NCI-H82 (cell line): ENCODE results near the gene MRM2.
A peak's percentile ranks its signal among the peaks of the same experiment; 100 is the strongest.

Experiments
- DNase-seq: peaks from one replicate; lab custom pipeline; 2025; lab: John Stamatoyannopoulos, UW

Gene MRM2

DNA sequence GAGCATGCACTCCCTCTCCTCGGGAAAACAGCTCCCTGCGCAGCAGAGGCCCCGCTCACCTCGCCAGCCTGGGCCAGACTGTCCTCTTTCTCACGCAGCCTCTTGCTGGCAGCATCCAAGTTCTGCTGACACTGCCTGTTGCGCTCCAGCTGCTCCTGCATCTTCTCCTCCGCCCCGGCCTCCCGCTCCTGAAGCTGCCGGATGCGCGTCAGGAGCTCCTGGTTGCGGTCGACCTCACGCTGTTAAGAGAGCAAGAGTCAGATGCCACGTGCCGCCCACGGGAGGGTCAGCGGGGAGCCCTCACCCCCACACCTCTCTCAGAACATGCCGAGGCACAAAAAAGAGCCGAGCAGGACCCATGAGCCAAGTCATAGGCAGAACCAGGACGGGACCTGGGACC, 19.5 kb downstream of the MRM2 start:
- no peak for DNase-seq

DNA sequence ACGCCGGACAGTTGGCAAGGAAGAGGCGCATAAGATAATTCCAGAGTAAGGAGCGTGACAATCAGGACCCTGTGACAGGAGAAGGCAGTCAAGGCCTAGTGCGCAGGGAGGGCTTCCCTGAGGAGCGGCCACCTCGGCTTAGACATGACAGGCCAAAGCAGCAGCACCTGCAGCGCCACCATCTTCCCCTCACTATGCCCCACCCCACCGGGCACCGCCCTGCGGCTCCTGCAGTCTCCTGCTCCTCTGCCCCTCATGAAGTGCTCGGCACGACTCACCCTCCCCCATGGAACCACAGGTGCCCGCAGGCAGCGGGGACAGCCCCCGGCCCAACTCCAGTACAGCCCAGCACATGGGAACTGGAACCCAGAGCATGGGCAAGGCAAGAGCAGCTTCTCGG, 21.1 kb downstream of the MRM2 start:
- DNase-seq = no peak

DNA sequence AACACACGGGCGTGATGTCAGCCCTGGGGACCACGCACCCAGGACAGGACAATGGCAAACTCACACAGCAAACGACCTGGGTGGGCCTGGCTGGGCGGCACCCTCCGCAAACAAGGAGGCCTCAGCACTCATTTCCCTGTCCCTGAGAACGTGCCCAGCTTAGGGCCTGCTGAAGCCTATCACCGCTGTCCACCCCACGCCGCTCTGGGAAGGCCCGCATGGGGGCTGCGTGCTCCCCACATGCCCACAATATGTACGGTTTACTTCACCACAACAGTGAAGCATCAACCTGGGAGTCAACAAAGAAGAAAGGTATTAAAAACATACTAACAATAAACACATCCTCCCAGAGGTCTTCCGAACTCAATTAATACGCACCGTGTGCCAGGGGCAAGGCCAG, 21.5 kb downstream of the MRM2 start:
- DNase-seq = no peak

DNA sequence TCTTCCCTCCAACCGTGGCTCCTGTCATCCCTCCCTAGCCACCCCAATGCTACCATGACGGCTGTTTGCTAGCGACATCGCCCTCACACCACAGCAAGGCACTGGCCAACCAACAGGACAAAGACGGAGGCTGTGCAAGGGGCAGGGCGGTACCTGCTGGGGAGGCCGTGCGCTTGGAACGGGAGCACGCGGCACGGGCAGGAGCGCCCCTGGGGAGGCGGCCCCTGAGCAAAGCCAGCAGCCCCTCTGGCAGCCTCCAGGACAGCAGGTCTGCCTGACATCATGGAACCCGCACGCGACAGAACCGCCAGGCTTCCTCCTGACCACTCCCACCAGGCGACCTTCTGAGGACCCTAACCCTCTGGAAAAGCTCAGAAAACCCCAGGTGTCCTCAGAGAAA, 22.0 kb downstream of the MRM2 start:
- no peak for DNase-seq

DNA sequence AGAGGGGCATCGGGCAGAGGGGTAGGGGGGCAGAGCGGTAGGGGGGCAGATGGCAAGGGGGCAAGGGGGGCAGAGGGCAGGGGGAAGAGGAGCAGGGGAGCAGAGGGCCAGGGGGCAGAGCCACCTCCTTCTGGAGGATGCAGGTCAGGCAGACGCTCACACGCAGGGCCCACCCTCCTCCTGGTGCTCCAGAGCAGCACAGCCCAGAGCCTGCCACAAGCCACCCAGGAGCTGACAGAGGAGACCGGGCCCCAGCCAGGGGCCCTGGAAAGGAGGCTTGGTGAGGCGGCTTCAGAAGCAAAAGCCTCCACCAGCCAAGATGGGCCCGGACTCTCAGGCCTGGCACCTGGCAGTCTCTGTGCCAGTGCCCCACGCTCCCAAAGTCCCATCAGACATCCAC, 22.4 kb downstream of the MRM2 start:
- no peak for DNase-seq

DNA sequence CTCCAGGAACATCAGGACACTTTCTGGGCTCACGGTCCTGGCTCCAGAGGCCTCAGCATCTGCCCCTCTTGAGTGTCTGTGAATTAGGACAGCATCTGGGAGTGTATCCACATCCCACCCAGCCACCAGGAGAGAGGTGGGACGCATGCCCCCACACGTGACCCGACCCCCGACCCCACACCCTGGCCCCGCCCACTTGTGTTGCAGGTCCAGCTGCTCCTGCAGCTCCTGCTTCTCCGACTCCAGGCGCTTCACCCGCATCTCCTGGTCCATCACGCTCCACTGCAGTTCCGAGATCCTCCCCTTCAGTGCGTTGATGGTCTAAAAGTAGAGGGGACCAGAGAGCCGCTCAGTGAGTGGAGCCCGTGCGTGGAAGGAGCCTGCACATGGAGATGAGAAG, 22.9 kb downstream of the MRM2 start:
- no peak for DNase-seq

DNA sequence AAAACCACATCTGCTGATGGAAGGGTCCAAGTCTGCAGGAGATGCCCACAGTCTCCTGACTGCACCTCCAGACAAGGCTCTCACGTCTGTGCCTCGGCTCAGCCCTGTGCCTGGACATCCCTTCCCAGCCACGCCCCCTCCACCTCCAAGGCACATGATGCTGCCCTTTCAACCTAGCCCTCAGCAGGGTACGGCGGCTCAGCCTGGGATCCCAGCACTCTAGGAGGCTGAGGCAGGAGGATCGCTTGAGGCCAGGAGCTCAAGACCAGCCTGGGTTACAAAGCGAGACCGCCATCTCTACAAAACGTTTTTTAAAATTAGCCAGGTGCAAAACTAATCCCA, 23.6 kb downstream of the MRM2 start:
- DNase-seq = no peak

DNA sequence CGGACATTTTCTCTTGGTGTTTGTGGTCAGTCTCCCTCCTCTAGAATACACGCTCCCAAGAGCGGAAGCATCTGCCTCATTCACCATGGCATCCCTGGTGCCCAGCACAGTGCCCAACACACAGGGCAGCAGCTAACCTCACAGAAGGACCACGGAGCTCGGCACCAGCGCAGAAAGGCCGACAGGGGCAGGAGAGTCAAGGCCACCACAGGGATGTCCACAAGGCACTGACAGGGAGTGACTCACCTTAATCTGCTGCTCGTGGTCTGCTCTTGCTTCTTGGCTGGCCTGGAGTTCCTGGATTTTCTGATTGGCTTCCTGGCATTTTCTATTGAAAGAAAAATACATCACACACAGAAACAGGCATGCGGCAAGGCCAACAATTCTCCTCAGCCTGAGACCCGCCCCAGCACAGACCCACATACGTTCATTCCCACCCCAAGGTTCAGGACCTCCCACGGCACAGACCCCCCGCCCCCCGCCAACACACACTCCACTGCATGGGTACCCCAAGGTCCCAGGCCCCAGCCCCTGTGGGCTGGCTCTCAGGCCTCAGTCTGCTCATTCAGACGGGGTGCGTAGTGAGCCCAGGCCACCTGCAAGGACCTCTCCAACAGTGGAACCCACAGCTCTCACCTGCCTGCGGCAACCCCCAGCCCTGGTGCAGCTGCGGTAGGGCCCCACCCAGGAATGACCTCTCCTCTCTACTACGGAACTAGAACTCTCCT, 24.1 kb downstream of the MRM2 start:
- DNase-seq = no peak

DNA sequence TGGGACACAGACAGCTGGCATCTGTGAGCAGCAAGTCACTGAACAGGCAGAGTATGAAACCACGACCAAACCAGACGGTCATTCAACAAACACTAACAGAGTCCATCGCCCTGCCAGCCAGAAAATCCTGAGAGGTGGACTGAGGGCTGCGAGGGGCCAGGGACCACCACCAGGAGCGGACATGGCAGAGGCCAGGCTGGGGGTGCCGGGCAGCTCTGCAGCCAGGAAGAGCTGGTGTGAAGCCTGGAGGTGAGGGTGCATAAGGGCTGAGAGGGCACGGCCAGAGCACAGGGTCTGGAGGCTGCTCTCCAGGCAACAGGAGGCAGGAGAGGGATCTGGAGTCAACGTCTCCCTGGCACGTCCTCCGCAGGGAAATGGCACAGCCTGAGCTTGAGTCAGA, 24.8 kb downstream of the MRM2 start:
- no peak for DNase-seq

DNA sequence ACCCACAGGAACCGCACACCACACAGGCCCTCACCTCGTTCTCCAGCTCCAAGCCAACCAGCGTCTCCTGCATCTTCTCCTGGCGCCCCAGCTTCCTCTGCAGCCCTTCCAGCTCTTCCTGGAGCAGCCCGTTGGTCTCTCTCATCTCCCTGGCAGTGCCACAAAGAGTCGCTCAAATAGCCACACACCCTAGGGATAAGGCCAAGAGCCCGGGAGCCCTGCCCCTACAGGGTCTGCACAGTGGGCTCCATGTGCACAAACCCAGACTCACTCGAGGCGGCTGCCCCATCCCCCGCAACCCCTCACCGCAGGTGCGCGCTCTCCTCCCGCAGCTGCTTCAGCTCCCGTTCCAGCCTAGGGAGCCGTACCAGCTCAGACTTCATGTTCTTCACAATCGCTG, 26.2 kb downstream of the MRM2 start:
- DNase-seq = no peak

DNA sequence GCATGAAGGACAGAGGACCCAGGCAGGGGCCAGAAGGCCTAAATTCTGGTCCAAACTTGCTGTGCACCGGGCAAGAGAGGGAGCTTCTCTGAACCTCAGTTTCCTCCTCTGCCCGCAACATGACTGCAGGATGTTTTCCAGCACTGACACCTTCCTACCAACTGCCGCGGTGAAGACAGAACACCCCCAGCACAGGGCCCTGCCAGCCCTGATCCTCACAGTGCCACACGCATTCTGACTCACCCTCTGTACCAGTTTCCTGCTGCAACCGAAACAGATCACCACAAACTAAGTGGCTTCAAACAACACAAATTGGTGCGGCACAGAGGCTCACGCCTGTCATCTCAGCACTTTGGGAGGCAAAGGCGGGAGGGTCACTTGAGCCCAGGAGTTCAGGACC, 27.4 kb downstream of the MRM2 start:
- DNase-seq = no peak

DNA sequence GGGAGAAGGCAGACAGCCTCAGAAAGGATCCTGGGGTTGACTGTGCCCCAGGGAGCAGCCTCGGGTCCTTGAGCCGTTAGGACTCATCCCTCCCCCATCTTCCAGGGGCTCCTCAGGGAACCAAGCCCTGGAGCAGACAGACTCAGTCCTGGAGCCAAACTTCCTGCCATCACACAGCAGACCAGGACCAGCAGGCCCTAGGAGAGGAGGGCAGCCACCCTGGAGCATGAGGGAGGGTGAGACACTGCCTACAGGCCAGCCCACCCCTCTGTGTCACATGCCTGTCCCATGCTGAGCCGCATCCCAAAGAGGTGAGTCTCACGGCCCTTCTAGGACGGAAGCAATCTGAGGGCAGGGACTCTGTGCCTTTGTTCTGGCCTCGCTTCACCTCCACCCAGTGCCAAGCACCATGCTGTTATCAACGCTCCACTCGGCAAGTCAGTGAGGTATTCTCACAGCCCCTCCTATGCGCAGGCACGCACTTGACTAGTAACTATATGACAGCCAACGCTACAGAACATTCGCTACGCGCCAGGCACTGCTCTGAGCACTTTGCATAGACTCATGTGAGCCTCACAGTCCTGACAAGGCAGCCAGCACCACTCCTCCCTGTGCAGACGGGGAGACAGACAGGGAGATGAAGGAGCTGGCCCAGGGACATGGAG, 28.3 kb downstream of the MRM2 start:
- no peak for DNase-seq

DNA sequence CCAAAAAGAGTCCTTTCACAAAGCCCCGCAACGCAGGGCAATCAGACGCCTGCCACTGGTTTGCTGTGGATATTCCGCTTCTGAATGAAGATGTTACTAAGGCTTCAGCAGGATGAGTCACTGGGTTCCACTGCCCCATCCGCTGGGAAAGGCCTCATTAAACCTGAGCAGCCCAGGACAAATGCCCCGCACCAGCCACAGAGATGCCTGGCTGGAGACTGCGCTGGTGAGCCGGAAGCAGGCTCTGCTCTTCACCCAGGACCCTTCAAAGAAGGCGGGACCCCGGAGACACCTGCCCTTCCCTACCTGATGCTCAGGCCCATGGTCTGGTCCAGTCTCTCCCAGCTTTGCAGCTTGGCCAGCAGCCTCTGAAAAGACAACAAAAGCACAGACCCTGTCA, 29.1 kb downstream of the MRM2 start:
- no peak for DNase-seq

DNA sequence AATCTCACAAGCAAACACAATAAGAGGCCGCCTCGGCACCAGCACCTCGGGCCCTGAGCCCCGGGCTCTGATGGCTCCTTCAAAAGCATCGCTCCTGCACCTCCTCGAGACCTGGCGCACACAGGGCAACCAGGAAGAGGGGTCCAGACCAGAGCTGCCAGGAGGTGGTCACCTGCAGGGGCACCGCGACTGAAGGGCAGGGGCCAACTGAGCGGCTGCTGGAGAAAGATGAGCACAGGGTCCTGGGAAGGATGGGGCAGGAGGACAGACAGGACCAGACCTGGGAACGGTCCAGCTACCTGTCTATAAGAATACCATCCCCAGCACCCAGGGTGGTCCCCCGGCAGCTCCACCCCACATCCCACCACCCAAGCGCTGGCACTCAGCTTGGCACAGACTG, 30.1 kb downstream of the MRM2 start:
- no peak for DNase-seq

DNA sequence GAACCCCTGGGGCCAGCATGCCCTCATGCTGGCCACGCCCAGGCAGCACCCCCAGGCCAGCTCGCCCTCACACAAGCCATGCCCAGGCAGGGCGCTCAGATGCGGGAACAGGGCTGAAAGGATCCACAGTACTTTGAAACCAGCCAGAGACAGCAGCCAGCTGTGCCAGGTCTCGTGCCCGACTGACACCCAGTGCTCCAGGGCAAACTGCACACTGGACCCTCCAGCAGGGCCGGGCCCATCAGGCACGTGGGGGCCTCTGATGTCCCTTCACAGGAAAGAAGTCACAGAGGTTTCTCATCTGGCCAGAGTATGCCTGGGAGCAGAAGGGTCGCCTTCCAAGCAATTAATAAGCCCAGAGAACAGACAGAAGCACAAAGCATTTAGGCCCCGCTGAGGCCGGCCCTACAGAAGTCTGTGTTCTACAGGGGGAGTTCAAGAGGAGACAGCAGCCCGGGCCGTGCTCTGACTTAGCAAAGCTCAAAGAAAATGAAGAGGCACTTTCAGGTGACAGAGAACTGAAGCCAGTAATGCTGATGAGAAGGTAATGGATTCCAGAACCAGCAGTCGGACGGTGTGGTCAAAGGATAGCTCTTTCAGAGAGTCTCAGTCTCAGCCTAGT, 30.6 kb downstream of the MRM2 start:
- DNase-seq = no peak

DNA sequence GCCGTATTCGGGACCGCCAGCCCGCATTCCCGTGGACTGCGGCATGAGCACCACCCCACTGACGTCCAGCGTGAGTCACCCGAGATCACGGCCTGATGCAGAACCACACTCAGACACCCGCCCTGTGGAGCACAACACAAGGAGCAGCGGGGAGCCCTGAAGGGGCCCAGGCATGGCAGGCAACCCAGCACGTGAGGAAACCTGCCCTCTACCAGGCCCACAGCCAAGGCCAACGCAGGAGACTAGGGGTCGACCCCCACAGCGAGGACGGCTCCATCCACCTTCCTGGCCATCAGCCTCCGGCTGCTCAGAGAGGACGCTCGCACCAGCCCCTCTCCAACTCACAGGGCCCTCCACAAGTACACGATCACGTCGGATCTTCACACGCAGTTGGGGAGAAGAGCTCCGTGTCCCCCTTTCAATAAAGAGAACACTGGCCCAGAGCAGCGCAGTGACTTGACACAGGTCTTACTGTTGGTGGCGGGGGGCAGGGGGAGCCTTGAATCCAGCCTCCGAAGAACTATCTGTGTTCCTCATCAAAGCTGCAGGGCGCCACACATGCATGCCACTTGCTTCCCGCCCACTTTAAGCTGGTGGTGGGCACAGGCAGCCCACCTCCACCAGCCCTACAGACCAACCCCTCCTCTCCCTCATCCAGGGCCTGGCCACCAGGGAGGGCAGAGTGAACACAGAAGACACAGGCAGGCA, 31.3 kb downstream of the MRM2 start:
- DNase-seq = no peak

DNA sequence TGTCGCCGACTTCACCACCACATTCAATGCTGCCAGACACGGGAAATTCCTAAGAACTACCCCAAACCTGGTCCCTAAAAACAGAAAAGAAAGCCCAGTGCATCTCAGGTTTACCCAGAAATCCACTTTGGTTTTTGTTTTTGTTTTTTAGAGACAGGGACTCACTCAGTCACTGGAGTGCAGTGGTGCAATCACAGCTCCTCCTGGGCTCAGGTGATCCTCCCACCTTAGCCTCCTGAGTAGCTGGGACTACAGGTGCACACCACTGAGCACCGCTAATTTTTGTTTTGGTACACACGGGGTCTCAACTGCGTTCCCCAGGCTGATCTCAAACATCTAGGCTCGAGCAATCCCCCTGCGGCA, 32.1 kb downstream of the MRM2 start:
- DNase-seq = no peak

DNA sequence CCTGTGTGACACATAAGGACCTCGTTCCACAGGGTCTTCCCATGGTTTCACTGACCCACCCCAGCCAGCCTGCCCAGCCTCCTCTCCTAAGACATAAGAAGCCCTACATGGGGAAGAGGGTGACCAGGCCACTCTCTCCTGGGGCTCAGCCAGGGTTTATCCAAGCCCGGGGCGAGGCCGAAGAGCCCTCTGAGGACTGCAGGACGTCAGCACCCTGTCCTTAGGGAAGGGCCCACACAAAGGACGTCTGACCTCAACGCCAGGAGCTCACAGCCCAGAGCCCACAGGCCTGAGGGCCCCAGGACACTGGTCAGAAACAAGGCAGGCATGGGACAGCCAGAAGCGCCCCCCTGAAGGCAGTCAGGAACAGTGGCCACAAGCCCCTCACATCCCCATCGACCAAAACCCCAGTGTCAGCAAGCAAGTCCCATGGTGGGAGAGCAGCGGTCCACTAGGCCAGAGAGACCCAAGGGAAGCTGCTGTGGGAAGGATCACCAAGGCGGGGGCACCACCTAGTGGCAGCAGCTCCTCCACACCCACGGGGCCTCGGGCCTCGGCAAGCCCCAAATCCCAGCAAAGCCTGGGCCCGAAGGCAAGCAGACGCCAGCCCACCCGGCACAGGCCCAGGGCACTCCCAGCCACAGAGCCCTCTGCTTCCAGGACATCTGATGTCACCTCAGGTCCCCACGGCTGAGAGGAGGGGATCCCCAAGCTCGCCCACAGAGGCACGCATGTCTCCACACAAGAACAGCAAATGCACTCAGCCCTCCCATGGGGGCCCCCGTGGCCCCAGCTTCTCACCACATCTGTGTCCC, 32.7 kb downstream of the MRM2 start:
- peak; percentile 63 for DNase-seq

DNA sequence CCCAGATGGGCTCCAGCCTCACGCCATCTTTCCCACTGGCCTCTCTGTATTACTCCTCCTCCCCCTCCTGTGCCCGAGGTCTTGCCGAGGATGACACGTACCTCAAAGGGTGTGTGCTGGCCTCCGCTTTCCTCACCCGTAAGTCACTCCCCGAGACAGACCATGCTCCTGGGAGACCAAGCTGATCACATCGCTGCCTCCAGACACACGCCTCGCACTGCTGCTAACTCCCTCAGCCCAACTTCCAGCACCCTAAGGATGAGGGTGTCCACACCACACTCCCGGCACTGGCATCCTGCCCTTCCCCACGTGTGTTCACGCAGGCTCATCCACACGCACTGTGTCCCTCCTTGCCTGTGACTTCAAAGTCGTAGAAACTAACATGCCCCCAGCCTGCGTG, 33.3 kb downstream of the MRM2 start:
- no peak for DNase-seq

DNA sequence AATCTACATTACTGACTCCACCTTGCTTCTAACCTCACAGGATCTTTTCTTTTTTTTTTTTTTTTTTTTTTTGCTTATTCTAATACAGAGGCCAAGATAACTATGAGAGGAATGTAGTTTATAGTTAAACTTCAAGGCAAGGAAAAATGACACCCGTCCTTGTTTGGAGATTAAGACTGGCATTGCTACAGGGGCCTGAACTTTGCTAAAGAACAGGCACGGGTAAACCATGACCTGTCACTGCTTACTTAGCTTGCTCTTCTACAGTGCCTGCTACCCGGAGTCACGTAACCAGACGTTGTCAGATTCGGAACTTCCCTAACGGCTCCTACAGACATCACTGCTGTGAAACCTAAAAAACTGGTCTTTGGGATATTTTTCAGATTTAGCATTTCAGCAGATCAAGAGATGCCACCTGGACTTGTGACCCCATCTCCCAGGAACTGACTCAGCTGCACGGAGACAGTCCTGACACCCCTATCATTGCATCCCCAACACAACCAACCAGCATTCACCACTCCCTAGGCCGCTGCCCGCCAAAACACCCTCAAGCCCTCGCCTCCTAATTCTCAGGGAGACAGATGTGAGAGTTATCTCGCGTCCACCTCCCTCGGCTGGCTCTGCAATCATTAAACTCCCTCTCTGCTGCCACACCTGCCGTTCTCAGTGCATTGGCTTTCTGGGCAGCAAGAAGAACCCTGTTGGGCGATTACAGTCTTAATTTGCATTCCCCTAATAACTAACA, 36.8 kb downstream of the MRM2 start:
- no peak for DNase-seq

DNA sequence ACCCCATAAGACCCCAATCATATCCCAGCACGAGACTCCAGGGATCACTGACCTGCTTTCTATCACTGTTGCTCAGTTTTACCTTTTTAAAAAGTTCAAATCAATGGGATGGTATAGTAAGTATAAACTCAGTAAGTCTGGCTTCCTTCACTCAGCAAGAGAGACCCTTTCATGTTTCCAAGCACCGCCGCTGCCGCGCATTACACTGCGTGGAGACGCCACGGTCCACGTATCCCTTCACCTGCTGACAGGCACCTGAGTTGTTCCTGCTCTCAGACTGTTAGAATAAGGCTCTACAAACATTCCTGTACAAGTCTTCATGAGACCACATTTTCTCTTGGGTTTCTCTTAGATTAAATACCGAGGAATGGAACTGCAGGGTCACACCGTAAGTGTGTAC, 37.6 kb downstream of the MRM2 start:
- DNase-seq = no peak
